ENCODE data around the gene CCDC61.

CCDC61 gene

GRCh38 chr19:45975306-45976070 is 19.8 kb upstream of the CCDC61 start:
- DNase-seq (ENCODE audit: low read depth): no peak

GRCh38 chr19:45976178-45976577 is 19.1 kb upstream of the CCDC61 start:
- no peak for DNase-seq (ENCODE audit: low read depth)

DNA sequence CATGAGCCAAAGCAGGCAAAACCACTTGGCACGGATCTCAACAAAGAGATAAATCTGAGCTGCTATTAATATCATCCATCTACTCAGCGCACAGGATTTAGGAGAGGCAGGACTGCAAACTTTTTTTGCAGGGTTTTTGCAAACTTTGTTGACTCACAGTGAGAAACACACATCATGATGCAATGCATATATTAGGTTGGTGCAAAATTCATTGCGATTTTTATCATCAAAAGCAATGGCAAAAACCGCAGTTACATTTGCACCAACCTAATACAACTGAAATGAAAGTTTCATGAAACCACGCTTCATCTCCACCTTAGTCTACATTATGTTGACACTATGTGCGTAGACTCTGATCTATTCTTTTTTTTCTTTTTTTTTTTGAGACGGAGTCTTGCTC is 17.1 kb upstream of the CCDC61 start:
- DNase-seq (ENCODE audit: low read depth): no peak

- DNase-seq (ENCODE audit: low read depth): no peak
These were observed 13.9 kb upstream of the CCDC61 start for GRCh38 chr19:45981350-45981749.

- DNase-seq (ENCODE audit: low read depth): no peak
These were observed 9.9 kb upstream of the CCDC61 start for GRCh38 chr19:45985321-45985720.

DNA sequence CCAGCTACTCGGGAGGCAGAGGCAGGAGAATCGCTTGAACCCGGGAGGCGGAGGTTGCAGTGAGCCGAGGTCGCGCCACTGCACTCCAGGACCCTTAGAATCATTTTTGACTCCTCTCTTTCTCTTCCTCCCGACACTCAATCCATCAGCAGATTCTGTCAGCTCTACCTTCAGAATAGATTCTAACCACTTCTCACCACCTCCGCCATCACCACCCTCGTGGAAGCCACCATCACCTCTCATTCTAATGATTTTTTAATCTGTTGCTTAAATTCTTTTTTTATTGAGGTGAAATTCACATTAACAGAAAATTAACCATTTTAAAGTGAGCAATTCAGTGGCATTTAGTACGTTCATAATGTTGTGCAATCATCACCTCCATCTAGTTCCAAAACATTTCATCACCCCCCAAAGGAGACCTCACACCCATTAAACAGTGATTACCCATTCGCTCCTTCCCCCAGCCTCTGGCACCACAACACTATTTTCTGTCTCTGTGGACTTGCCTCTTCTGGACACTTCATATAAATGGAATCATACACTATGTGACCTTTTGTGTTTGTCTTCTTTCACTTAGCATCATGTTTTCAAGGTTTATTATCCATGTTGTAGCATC is 5.0 kb upstream of the CCDC61 start:
- DNase-seq (ENCODE audit: low read depth): no peak

DNA sequence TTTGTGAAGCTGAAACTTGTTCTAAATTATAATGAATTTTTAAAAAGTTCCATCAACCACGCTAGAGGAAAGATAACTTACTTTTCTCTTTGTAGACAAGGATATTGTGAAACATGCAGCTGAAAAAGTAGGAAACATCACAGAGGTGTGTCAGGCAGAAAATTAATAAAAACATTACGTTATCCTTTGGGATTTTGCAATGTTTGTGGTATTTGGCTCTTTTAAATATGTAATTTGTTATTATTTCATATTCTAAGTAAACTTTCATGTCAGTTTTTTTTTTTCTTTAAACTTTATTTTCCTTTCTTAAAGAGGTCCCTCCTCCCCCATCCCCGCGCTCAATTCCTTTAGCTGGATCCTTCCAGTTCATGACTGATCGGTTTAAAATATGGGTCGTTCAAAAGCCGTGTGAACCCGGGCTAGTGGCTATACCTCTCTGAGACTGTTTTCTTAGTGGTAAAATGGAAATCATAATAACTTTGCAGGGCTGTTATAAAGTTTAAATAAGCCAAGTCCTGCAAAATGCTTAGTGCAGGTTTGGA is 740 bp upstream of the CCDC61 start:
- no peak for DNase-seq (ENCODE audit: low read depth)

- DNase-seq (ENCODE audit: low read depth): no peak
These were observed 583 bp downstream of the CCDC61 start for GRCh38 chr19:45995715-45996385.

- no peak for DNase-seq (ENCODE audit: low read depth)
These were observed 1.7 kb downstream of the CCDC61 start for GRCh38 chr19:45996933-45997332.

DNA sequence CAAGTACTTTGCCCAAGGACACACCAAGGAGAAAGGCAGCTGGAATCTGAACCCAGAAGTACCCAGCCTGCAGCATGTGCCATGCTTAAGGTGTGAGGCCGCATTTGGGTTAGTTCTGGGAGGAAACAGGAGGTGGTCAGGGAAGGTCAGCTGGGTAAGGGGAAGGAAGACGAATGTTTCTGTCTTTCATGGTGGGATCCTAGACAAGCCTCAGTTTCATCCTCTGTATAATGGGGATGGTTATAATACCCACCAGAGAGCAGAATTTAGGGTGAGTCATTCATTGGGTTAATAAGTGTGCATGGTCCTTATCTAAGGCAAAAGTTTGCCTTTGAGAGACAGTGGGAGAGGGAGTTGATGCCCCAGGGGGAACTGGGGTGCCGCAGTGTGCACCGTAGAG is 3.6 kb downstream of the CCDC61 start:
- DNase-seq (ENCODE audit: low read depth): no peak

GRCh38 chr19:45999653-46000121 is 4.4 kb downstream of the CCDC61 start:
- no peak for DNase-seq (ENCODE audit: low read depth)

- peak; percentile 78 for DNase-seq (ENCODE audit: low read depth)
These were observed 5.4 kb downstream of the CCDC61 start for GRCh38 chr19:46000491-46001246.

DNA sequence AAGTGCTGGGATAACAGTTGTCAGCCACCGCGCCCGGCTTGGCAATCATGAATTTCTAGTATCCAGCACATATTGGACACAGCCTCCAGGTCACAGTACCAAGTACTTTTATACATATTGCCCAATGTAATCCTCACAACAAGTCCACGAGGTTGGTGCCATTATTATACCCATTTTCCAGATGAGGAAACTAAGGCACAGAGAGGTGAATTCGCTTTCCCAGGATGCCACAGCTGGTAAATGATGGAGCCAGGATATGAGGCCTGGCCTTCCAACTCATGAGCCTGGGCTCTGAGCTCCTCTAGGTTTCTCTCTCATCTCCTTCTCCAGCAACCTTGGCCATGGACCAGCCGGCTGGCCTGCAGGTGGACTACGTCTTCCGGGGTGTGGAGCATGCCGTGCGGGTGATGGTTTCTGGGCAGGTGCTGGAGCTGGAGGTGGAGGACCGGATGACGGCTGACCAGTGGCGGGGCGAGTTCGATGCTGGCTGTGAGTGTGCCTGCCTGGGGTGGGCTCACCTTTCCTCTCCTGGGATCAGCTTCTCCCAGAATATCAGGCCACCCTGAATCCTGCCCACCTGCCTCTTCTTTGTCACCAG is 7.5 kb downstream of the CCDC61 start:
- DNase-seq (ENCODE audit: low read depth): no peak

DNA sequence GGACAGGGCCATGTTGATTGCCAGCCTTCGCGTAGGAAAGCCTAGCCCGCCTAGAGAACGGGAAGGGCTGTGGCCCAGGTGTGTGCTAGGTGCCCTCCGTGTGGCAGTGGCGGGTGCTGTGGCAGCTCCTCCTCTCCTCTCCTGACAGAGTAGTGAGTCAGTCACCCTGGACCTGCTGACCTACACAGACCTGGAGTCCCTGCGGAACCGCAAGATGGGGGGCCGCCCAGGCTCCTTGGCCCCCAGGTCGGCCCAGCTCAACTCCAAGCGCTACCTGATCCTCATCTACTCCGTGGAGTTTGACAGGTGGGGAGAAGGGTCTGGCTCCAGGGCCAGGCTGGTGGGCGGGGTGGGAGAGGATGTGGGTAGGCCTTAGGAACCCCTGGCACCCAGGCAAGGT is 11.1 kb downstream of the CCDC61 start:
- DNase-seq (ENCODE audit: low read depth): no peak

DNA sequence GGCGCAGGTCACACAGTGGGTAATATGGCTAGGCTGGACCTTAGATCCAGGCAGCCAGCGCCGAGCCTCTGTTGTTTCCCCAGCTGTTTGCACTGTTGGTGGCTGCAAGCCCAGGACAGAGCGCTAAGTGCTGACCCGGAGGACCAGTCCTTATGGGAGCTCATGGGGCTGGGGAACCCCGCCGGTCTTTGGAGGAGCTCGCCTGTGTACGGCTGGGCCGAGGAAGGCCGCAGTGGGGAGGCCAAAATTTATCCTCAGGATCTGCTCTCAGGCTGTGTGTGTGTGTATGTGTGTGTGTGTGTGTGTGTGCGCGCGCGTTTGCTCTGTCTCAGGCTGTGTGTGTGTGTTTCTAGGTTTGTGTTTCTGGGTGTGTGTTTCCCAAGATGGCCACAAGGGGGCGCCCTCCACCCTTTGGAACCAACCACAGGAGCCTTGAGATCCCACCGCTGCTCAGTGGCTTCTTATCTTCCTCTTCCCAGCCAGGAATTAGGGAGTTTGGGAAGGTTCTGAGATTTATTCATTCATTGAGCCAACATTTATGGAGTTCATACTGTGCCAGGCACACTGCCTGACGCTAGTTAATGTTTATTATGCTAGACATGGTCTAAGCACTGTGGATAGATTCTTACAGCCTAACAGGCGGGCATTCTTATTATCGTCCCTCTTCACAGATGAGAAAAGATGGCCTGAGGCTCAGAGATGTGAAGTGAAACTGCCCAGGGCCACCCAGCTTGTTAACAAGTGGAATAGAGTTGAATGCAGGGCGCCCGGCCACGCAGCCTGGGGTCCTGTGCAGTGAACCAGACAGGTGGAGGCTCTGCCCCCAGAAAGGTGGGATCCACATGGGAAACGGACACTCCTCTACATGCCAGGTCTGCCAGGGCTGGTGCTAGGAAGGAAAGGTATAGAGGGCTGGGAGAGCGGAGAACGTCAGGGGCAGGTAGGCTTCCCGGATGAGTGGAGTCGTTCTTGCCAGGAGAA is 14.6 kb downstream of the CCDC61 start:
- DNase-seq (ENCODE audit: low read depth): peak; percentile 28

DNA sequence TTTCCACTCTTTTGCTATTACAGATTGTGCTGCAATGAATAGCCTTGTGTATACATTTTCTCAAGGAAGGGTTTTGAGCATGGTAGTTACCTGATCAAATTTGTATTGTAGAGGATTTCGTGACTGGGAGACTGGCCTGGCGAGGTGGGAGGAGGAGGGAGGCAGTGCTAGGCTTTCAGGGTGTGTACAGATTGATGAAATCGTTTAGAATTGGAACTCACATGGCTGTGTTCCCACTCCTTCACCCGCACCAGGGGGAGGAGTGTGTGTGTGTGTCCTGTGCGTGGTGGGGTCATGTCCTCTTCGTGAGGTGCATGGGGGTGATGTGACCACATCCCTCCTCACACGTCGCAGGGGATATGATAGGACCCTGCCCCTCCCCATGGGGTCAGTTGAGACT is 19.3 kb downstream of the CCDC61 start:
- DNase-seq (ENCODE audit: low read depth): no peak

- peak; percentile 54 for DNase-seq (ENCODE audit: low read depth)
These were observed 19.8 kb downstream of the CCDC61 start for GRCh38 chr19:46014941-46015686.

DNA sequence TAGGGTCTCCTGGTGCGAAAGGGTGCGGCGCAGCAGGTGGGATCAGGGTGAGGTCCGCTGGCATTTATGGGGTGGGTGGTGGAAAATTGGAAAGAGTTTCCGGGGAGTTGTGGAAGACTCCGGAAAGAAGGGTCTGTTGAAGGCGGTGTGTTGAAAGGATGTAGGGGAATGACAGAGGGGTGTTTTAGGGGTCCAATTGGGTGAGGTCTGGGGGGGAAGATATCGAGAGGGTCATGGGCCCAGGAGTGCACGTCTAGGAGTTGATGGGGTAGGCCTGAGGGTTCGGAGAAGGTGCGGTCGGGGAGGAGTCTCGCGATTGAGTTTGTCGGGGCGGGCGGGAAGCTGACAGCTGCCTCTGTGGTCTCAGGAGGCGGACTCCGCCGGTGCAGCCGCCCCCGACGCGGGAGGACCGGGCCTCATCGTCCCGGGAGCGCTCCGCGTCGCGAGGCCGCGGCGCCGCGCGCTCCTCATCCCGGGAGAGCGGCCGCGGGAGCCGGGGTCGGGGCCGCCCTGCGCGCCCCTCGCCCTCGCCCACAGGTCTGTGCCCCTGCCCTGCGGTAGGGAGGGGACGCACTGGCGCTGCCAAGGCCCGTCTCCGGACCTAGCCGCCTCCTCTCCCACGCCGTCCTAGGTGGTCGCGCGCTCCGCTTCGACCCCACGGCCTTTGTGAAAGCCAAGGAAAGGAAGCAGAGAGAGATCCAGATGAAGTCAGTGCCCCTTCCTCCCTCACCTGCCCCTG is 20.6 kb downstream of the CCDC61 start:
- peak; percentile 17 for DNase-seq (ENCODE audit: low read depth)

Data from stimulated activated CD4-positive, alpha-beta T cell treated with anti-CD3 and anti-CD28 coated beads, Interleukin-2, amount 100 ng/mL, for 4 hours (primary cell).